ENCODE results near the gene DACH1. TPM values are rescaled to one million over a fixed set of nuclear protein-coding genes. Genes with fewer than 3 reads are reported as not detected.
"Not testable (repeated sequence)": the region's sequence is repeated elsewhere in the genome, so short reads cannot be mapped to it uniquely, and the experiment has no call there.

Gene DACH1
- total RNA-seq, 2 experiments from 2014 or later: 0.71 to 0.89 TPM

DNA sequence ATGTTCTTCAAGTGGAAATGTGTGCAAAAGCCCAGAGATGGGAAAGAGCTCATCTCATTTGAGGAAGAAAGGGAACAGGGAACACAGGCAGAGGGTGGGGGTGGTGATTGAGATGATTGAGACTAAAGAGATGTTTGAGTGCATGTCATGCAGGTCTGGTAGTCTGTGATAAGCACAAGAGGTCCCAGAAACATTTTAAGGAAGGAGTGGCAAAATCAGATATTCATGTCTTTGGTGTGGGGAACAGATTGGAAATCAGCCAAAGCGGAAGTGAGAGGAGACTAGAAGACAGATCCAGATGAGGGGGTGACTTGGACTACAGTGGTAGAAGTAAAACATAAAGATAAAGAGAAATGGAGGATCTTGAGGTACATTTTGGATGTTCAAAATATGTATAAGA lies 39.4 kb upstream of the DACH1 start:
- no peaks in the 10 kb centered on the region for H3K36me3 ChIP-seq (ENCODE audit: insufficient read depth, low read length)
- Mint-ChIP-seq H3K27ac (no peak overlapping the region), H3K4me3 (no peak overlapping the region), H3K36me3 (ENCODE audit: low read depth) (no peaks in the 10 kb centered on the region), H3K27me3 (no peaks in the 10 kb centered on the region), H3K4me1 (ENCODE audit: low read depth) (no peaks in the 10 kb centered on the region), H3K9me3 (no peaks in the 10 kb centered on the region)
- no peak for TF ChIP-seq CTCF (IDR thresholded peaks at IDR 0.05)
- ChIA-PET CTCF (no interaction called here), POLR2A (no interaction called here)
- no peak for DNase-seq
- H3K4me1 ChIP-seq (ENCODE audit: insufficient read depth, low read length): no peaks in the 10 kb centered on the region
- peaks cover 0 to 9% of the 10 kb centered on the region in 2 experiments for H3K9me3 ChIP-seq (ENCODE audit: control insufficient read depth in 1 of 2, insufficient read depth in 1 of 2, low read length in 2 of 2)
- H3K27me3 ChIP-seq (ENCODE audit: control insufficient read depth in 1 of 2, insufficient read depth in 2 of 2, low read length in 2 of 2): no peaks in the 10 kb centered on the region
- no peak overlapping the region for H3K4me3 ChIP-seq (ENCODE audit: low read length)
- H3K27ac ChIP-seq (ENCODE audit: low read depth in 1 of 2, low read length in 2 of 2): no peak overlapping the region
- intact Hi-C loops (cut with DNase I, micrococcal nuclease): no loop called here
- no peak for ATAC-seq (ENCODE audit: poor library complexity)

- H3K4me3 ChIP-seq (ENCODE audit: low read length): no peak overlapping the region
- no peaks in the 10 kb centered on the region for H3K9me3 Mint-ChIP-seq
- intact Hi-C loops (cut with DNase I, micrococcal nuclease): no loop called here
- TF ChIP-seq CTCF (IDR thresholded peaks at IDR 0.05): no peak
- ChIA-PET POLR2A (no interaction called here), CTCF (no interaction called here)
- no peak overlapping the region for H3K27ac ChIP-seq (ENCODE audit: low read depth in 1 of 2, low read length in 2 of 2)
- DNase-seq (no peak), ATAC-seq (ENCODE audit: poor library complexity) (no peak)
- H3K27me3 ChIP-seq (ENCODE audit: control insufficient read depth in 1 of 2, insufficient read depth in 2 of 2, low read length in 2 of 2): no peaks in the 10 kb centered on the region
- H3K4me1 Mint-ChIP-seq (ENCODE audit: low read depth): no peaks in the 10 kb centered on the region
- no peak overlapping the region for H3K4me3 Mint-ChIP-seq
- H3K27ac Mint-ChIP-seq: no peak overlapping the region
- no peaks in the 10 kb centered on the region for H3K4me1 ChIP-seq (ENCODE audit: insufficient read depth, low read length)
- no peaks in the 10 kb centered on the region for H3K36me3 ChIP-seq (ENCODE audit: insufficient read depth, low read length)
- no peaks in the 10 kb centered on the region for H3K27me3 Mint-ChIP-seq
- no peaks in the 10 kb centered on the region for H3K36me3 Mint-ChIP-seq (ENCODE audit: low read depth)
- peaks cover 0 to 3% of the 10 kb centered on the region in 2 experiments for H3K9me3 ChIP-seq (ENCODE audit: control insufficient read depth in 1 of 2, insufficient read depth in 1 of 2, low read length in 2 of 2)
Observed at GRCh38 chr13:71902676-71903075, 35.7 kb upstream of the DACH1 start.

DNA sequence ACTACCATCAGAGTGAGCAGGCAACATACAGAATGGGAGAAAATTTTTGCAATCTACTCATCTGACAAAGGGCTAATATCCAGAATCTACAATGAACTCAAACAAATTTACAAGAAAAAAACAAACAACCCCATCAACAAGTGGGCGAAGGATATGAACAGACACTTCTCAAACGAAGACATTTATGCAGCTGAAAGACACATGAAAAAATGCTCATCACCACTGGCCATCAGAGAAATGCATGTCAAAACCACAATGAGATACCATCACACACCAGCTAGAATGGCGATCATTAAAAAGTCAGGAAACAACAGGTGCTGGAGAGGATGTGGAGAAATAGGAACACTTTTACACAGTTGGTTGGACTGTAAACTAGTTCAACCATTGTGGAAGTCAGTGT lies 26.5 kb upstream of the DACH1 start:
- H3K9me3 Mint-ChIP-seq; DNase-seq; H3K4me3 Mint-ChIP-seq; H3K27me3 Mint-ChIP-seq; H3K27ac Mint-ChIP-seq; H3K27me3 ChIP-seq (ENCODE audit: control insufficient read depth in 1 of 2, insufficient read depth in 2 of 2, low read length in 2 of 2); H3K4me1 Mint-ChIP-seq (ENCODE audit: low read depth); H3K36me3 Mint-ChIP-seq (ENCODE audit: low read depth); H3K9me3 ChIP-seq (ENCODE audit: control insufficient read depth in 1 of 2, insufficient read depth in 1 of 2, low read length in 2 of 2); H3K27ac ChIP-seq (ENCODE audit: low read depth in 1 of 2, low read length in 2 of 2); POLR2A ChIA-PET; H3K36me3 ChIP-seq (ENCODE audit: insufficient read depth, low read length); ATAC-seq (ENCODE audit: poor library complexity); H3K4me3 ChIP-seq (ENCODE audit: low read length); CTCF ChIA-PET; intact Hi-C loops (cut with DNase I, micrococcal nuclease); H3K4me1 ChIP-seq (ENCODE audit: insufficient read depth, low read length): not testable (repeated sequence)

DNA sequence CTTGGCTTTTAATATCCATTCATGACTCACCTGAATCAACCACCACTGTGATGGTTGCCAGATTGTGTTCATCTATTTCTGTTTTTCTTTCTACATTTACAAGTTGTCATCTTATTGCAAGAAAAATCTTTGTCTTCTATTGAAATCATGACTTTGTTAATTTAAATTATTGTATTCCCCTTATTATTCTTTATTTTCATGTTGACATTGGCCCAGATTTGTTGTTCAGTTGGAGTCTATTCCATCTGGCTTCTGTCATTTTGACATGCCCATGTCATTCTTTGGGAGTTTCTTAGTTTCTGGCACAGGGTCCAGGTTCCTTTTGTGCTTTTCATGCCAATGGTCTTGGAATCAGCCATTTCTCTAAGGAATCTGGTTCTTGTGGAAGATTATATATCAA lies 19.9 kb upstream of the DACH1 start:
- H3K27me3 ChIP-seq (ENCODE audit: control insufficient read depth in 1 of 2, insufficient read depth in 2 of 2, low read length in 2 of 2): no peaks in the 10 kb centered on the region
- no peak for TF ChIP-seq CTCF (IDR thresholded peaks at IDR 0.05)
- Mint-ChIP-seq H3K4me3 (no peak overlapping the region), H3K27ac (no peak overlapping the region), H3K9me3 (peaks cover 2% of the 10 kb centered on the region), H3K27me3 (no peaks in the 10 kb centered on the region), H3K4me1 (ENCODE audit: low read depth) (no peaks in the 10 kb centered on the region), H3K36me3 (ENCODE audit: low read depth) (no peaks in the 10 kb centered on the region)
- no peak overlapping the region for H3K27ac ChIP-seq (ENCODE audit: low read depth in 1 of 2, low read length in 2 of 2)
- ChIA-PET POLR2A (no interaction called here), CTCF (no interaction called here)
- H3K36me3 ChIP-seq (ENCODE audit: insufficient read depth, low read length): no peaks in the 10 kb centered on the region
- no peaks in the 10 kb centered on the region for H3K4me1 ChIP-seq (ENCODE audit: insufficient read depth, low read length)
- H3K9me3 ChIP-seq (ENCODE audit: control insufficient read depth in 1 of 2, insufficient read depth in 1 of 2, low read length in 2 of 2): peaks cover 0 to 8% of the 10 kb centered on the region in 2 experiments
- ATAC-seq (ENCODE audit: poor library complexity): no peak
- intact Hi-C loops (cut with DNase I, micrococcal nuclease): no loop called here
- no peak overlapping the region for H3K4me3 ChIP-seq (ENCODE audit: low read length)
- DNase-seq: no peak

Data from CD4-positive, alpha-beta T cell (primary cell).